Measurements from ENCODE around the gene TGFBR3L. TPM values are rescaled to one million over a fixed set of nuclear protein-coding genes. Genes with fewer than 3 reads are reported as not detected.
"Not testable (repeated sequence)": the region's sequence is repeated elsewhere in the genome, so short reads cannot be mapped to it uniquely, and the experiment has no call there.

Gene TGFBR3L
- total RNA-seq, 1 donor from 2014 or later, result 0.52 TPM

GRCh38 chr19:7917267-7918061 lies 2.8 kb downstream of the TGFBR3L start:
- DNase-seq (ENCODE audit: low spot score), result no peak

GRCh38 chr19:7918062-7918614 lies 3.5 kb downstream of the TGFBR3L start:
- DNase-seq (ENCODE audit: low spot score), result not testable (repeated sequence)

DNA sequence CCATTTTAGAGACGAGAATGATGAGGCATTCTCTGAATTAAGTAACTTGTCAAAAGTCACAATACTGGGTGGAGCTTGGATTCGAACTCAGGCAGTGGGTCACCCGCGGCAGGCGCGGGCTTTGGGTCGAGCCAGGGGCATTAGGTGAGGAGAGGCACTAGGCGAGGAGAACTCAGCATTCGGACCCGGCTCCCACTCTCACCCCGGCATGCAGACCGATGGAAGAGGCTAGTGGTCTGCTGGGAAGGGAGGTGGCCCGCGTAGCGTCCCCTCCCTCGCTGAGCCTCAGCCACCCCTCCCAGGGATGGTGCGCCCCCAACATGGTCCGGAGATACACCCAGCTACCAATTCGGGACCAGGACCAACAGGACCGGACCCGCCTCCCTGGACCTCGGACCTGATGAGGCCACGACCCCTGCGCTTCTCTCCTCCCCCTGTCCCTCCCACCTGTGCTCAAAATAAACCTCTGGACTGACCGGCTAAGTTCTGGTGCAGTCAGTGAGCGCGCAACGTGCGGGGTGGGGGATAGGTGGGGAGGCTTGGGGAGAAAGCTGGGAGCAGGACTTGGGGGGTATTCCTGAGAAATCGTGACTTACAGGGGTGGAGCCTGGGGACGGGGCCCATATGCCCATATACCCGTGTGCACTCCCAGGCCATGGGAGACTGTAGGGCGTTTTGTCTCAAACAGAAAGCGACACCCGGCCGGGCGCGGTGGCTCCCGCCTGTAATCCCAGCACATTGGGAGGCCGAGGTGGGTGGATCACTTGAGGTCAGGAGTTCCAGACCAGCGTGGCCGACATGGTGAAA lies 4.2 kb downstream of the TGFBR3L start:
- DNase-seq (ENCODE audit: low spot score), result no peak

- DNase-seq (ENCODE audit: low spot score), result peak; percentile 97
These were observed 5.2 kb downstream of the TGFBR3L start, which contains the start of gene SNAPC2 for GRCh38 chr19:7919610-7920518. Gene SNAPC2, plus strand, starts transcription at chr19:7920338. Its CDS starts 29 bp downstream, at chr19:7920367.

- DNase-seq (ENCODE audit: low spot score), result peak; percentile 100
These were observed 6.1 kb downstream of the TGFBR3L start for GRCh38 chr19:7920519-7921301.

DNA sequence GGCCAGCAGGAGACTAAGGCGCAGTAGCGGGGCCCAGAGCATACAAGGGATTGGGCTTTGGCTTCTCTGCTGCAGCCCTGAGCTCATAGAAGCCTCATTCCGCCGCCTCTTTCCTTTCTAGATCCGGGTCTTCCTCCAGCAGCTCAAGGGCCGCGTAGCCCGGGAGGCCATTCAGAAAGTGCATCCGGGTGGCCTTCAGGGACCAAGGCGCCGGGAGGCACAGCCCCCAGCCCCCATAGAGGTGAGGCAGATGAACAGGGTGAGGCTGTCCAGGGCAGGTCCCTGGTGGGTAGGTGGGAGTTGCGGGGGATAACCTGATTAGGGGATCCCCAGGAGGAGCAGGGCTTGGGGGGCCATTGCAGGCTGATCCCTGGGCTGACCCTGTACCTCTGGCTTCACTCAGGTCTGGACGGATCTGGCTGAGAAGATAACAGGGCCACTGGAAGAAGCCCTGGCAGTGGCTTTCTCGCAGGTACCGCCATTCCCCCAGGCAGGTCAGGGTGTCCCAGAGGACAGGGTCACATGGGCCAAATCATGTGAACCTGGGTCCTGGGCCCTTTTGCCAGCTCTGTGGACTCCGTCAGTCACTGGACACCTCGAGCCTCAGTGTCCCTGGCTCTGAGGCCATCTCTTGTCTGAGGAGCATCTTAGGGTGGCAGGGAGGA lies 6.8 kb downstream of the TGFBR3L start:
- no peak for DNase-seq (ENCODE audit: low spot score)

DNA sequence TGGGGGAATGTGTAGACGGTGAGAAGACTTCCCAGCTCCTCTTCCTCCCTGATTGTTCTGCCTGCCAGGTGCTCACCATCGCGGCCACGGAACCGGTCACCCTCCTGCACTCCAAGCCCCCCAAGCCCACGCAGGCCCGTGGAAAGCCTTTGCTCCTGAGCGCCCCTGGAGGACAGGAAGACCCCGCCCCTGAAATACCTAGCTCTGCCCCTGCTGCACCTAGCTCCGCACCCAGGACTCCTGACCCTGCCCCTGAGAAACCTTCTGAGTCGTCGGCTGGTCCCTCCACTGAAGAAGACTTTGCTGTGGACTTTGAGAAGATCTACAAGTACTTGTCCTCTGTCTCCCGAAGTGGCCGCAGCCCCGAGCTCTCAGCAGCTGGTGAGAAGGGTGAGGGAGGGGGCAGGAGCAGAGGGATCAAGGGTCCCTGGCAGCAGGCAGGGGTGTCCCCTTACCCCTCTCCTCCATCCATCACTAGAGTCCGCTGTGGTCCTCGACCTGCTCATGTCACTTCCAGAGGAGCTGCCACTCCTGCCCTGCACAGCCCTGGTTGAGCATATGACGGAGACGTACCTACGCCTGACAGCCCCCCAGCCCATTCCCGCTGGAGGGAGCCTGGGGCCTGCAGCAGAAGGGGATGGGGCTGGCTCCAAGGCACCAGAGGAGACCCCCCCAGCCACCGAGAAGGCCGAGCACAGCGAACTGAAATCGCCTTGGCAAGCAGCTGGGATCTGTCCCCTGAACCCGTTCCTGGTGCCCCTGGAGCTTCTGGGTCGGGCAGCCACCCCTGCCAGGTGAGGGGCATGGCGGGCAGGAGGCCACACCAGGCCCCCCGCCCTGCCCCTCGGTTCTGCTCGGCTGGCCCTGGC lies 7.6 kb downstream of the TGFBR3L start:
- DNase-seq (ENCODE audit: low spot score), result no peak

DNA sequence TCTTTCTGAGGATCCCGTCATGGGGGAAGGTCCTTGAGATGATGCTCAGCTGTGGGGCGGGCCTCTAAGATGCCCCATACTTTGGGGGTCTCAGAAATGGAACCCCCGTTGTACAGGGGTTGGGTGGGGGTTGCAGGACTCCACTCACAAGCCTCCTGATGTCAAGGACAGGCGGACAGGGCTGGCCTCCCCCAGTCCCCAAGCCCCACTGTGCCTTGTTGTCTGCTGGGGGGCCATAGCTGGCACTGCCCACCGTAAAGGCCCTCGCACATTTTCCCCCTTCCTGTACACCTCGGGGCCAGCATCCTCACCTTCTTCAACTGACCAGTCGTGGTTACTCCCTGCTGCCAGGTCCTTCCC lies 8.2 kb downstream of the TGFBR3L start:
- DNase-seq (ENCODE audit: low spot score), result no peak

DNA sequence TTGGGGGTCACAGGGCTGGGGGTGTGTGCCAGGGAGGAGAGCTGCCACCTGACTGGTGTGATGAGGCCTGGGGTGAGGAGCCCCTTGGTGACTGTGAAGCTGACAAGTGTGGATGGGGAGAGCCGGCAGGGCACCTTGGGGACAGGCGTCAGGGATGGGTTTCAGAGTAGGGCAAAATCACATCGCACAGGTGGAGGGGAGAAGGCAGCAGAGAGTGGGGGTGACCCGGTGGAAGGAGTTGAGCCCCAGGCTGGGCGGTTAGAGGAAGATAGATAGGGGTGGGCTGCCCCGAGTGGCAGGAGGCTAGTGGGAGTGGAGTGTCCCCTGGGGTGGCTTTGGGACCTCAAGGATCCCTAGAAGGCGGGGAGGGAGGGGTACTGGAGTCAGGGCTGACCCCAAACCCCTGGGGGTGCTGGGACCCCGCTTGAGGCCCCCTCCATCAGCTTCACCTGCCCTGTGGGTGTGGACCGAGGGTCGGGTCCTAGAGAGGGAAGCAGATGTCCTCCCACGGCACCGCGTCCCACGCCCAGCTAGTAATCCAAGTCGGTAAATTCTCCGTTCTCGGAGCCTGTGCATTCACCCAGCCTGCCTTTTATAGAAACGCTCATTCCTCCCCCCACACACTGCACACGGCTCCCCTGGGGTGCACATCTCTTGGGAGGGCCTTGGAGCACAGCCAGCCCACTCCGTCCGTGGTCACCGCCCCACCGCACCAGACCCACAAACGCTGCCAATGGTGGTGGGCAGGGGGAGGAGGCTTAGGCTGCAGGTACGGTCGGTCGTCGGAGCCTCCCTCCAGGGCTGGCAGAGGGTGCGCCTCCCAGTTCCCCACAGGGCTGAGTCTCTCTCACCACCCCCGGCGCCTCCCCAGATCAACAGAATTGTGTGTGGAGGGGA lies 8.9 kb downstream of the TGFBR3L start:
- no peak for DNase-seq (ENCODE audit: low spot score)

GRCh38 chr19:7924241-7924640 lies 9.6 kb downstream of the TGFBR3L start:
- DNase-seq (ENCODE audit: low spot score), result no peak

- no peak for DNase-seq (ENCODE audit: low spot score)
These were observed 10.1 kb downstream of the TGFBR3L start for GRCh38 chr19:7924651-7925170.

- DNase-seq (ENCODE audit: low spot score), result peak; percentile 53
These were observed 10.7 kb downstream of the TGFBR3L start for GRCh38 chr19:7925171-7925851.

DNA sequence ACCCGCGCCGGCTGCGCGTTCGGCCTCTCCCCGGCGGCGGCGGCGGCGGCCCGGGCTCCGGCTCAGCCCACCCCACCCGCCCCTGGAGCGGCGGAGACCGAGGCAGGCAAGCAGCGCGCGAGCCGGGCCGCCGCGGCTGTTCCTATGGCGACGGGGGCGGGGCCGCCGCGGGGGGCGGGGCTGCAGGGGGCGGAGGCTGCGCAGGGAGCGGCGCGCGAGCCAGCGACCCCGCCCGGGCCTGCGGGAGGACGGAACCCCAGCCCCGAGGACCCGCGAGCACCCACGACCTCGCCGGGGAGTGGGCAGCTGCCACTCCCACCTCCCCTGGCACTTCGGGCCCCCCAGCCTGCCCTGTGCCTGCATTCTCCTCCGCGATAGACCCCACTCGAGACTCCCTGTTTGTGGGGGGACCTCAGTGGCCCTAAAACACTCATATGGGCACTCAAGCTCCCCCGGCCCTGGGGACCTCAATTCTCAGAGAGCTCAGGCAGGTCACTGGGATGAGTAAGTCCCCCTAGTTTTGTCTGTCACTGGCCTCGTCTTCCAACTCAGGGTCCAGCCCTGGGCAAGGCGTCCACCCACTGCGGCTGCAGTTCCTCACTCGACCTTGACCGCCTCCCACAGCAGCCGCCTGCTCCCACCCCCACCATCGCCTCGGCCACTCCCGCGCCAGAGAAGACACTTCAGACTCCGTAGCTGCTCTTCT lies 11.5 kb downstream of the TGFBR3L start, which contains the start of gene CTXN1:
TSS of gene CTXN1 (minus strand) at position 115 of the 706 bp plus-strand sequence. CDS start 597 bp downstream, outside the sequence.
- DNase-seq (ENCODE audit: low spot score), result peak; percentile 60

GRCh38 chr19:7926727-7927604 lies 12.3 kb downstream of the TGFBR3L start:
- no peak for DNase-seq (ENCODE audit: low spot score)

GRCh38 chr19:7927605-7928333 lies 13.1 kb downstream of the TGFBR3L start:
- no peak for DNase-seq (ENCODE audit: low spot score)
